DND-41 (cell line): ENCODE results near the gene CTF1.

ENCODE experiments used
- EZH2 ChIP-seq: IDR thresholded peaks from 3 replicates; pipeline ENCODE4 v1.6.1; 2012; ENCODE audit warnings: borderline replicate concordance, low read depth, mild to moderate bottlenecking, moderate library complexity, low read length, inconsistent platforms; ENCODE audit not compliant: severe bottlenecking
- TF ChIP-seq, protein P1 (sequence below): IDR thresholded peaks from 2 replicates; pipeline ENCODE4 v1.5.1; 2012; ENCODE audit warnings: borderline replicate concordance, low read length, moderate library complexity, mild to moderate bottlenecking; ENCODE audit not compliant: poor library complexity, severe bottlenecking; ENCODE audit errors: extremely low read depth

DNA sequence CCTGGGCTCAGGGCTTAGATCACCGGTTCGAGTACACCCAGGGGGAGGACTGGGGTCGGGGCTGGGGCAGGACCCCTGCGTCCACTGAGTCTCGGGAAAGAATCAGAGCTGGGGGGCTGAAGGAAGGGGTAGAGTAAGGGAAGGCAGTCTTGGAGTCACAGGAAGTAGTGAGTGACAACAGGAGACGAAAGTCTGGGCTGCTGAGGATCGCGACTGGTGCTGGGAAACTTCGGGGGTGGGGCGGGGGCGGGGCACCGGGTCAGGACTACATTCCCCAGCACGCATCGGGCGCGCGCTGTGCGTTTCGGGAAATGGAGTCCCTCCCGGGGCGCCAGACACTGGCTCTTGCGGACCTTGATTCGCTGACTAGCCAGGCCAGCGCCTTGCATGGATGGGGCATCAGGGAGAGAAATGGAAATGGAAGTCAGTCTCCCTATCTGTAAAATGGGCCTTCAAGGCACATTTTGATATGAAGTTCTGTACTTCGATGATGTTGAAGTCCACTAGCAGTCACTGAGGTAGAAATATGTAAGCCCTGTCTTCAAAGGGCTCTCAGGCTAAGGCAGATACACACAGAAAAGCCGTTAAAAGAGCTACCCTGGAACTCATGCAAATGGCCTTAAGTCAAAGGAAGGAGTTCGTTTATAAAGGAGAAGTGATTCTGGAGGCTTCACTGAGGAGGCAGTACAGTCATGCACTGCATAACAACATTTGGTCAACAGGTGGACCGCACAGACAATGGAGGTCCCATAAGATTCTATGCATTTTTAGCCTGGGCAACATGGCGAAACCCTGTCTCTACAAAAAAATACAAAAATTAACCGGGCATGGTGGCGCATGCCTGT lies 697 bp downstream of the CTF1 start:
- TF ChIP-seq EZH2: no peak
- TF ChIP-seq, protein P1, sequence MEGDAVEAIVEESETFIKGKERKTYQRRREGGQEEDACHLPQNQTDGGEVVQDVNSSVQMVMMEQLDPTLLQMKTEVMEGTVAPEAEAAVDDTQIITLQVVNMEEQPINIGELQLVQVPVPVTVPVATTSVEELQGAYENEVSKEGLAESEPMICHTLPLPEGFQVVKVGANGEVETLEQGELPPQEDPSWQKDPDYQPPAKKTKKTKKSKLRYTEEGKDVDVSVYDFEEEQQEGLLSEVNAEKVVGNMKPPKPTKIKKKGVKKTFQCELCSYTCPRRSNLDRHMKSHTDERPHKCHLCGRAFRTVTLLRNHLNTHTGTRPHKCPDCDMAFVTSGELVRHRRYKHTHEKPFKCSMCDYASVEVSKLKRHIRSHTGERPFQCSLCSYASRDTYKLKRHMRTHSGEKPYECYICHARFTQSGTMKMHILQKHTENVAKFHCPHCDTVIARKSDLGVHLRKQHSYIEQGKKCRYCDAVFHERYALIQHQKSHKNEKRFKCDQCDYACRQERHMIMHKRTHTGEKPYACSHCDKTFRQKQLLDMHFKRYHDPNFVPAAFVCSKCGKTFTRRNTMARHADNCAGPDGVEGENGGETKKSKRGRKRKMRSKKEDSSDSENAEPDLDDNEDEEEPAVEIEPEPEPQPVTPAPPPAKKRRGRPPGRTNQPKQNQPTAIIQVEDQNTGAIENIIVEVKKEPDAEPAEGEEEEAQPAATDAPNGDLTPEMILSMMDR: no peak
